ENCODE measurements around the gene SLC9A3.

SLC9A3 gene

GRCh38 chr5:540071-540905, 16.0 kb upstream of the SLC9A3 start:
- in situ Hi-C loops (cut with MboI; ENCODE audit: low sequenced_read_pairs, unreplicated experiment), result no loop called here
- DNase-seq (ENCODE audit: low spot score), result no peak
- TF ChIP-seq CTCF (IDR thresholded peaks at IDR 0.05; ENCODE audit: borderline replicate concordance, control extremely low read depth, extremely low read depth, insufficient read depth, missing control alignments), result no peak

- in situ Hi-C loops (cut with MboI; ENCODE audit: low sequenced_read_pairs, unreplicated experiment), result no loop called here
- no peak for TF ChIP-seq CTCF (IDR thresholded peaks at IDR 0.05; ENCODE audit: borderline replicate concordance, control extremely low read depth, extremely low read depth, insufficient read depth, missing control alignments)
- DNase-seq (ENCODE audit: low spot score), result no peak
Measured at GRCh38 chr5:539469-540070, 15.3 kb upstream of the SLC9A3 start.

GRCh38 chr5:538801-539468, 14.7 kb upstream of the SLC9A3 start:
- no peak for DNase-seq (ENCODE audit: low spot score)

GRCh38 chr5:538271-538771, 14.1 kb upstream of the SLC9A3 start:
- no peak for TF ChIP-seq CTCF (IDR thresholded peaks at IDR 0.05; ENCODE audit: borderline replicate concordance, control extremely low read depth, extremely low read depth, insufficient read depth, missing control alignments)
- in situ Hi-C loops (cut with MboI; ENCODE audit: low sequenced_read_pairs, unreplicated experiment), result no loop called here
- no peak for DNase-seq (ENCODE audit: low spot score)

More at GRCh38 chr5:538801-539468, 14.7 kb upstream of the SLC9A3 start:
- in situ Hi-C loops (cut with MboI; ENCODE audit: low sequenced_read_pairs, unreplicated experiment), result no loop called here
- no peak for TF ChIP-seq CTCF (IDR thresholded peaks at IDR 0.05; ENCODE audit: borderline replicate concordance, control extremely low read depth, extremely low read depth, insufficient read depth, missing control alignments)

- in situ Hi-C loops (cut with MboI; ENCODE audit: low sequenced_read_pairs, unreplicated experiment), result no loop called here
Measured at GRCh38 chr5:537621-538071, 13.4 kb upstream of the SLC9A3 start.

More at GRCh38 chr5:537621-538071, 13.4 kb upstream of the SLC9A3 start:
- TF ChIP-seq CTCF (IDR thresholded peaks at IDR 0.05; ENCODE audit: borderline replicate concordance, control extremely low read depth, extremely low read depth, insufficient read depth, missing control alignments), result no peak
- DNase-seq (ENCODE audit: low spot score), result no peak

All from GM13976 (cell line).